Raji (cell line): ENCODE data around the gene MCOLN1.

Experiments
- POLR2A ChIP-seq: IDR thresholded peaks from 2 replicates; pipeline ENCODE4 v1.6.1; 2011; ENCODE audit warnings: low read depth, low read length, control low read depth; ENCODE audit not compliant: insufficient read depth

MCOLN1 gene

GRCh38 chr19:7558667-7559066, 36.2 kb downstream of the MCOLN1 start:
- TF ChIP-seq POLR2A, result no peak

GRCh38 chr19:7559102-7559501, 36.7 kb downstream of the MCOLN1 start:
- no peak for TF ChIP-seq POLR2A

DNA sequence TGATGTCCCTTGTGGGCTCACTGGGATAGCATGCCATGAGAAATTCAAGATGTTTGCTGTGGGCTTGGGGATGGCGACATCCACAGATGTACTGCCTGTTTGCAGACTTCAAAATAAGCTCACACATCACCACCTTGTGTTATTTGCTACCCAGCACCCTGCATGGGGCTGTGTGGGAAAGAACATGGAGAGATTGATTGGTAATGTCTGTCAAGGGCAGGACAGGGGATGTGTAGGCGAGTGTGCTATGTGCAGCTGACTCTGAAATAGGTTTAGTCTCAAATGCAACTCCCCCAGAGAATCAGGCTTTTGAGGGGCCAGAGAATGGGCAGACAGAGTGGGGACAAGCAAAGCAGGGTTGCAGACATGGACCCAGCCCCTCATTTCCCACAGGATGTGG, 37.8 kb downstream of the MCOLN1 start:
- TF ChIP-seq POLR2A, result no peak

GRCh38 chr19:7561325-7561724, 38.9 kb downstream of the MCOLN1 start:
- TF ChIP-seq POLR2A, result no peak

DNA sequence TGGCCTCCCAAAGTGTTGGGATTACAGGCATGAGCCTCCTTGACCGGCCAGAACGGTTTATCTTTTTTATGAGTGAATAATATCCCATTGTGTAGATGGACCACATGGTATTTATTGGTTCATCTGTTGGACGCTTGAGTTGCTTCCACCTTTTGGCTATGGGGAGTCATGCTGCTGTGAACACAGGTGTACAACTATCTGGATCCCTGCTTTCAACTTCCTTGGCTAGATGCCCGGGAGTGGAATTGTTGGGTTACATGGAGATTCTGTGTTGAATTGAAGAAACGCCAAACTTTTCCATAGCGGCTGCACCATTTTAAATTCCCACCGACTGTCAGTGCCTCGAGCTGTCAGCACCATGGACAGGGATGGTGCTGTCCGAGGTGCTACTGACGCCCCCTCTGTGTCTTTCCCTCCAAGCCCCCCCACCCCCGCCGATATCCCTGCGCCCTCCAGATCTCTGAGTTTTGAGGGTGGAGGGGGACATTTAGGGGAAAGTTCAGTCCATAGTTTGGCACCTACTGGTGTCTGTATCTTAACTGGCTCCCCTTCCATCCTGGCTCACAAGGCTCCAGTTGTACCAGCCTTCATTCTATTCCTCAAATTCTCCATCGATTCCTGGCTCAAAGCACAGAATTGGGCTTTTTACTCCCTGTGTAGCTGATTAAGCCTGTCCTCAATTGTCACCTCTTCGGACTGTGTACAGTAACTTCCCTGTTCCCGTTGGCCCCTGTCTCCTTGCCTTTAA, 40.4 kb downstream of the MCOLN1 start:
- TF ChIP-seq POLR2A, result no peak

GRCh38 chr19:7564866-7565265, 42.4 kb downstream of the MCOLN1 start:
- no peak for TF ChIP-seq POLR2A

- TF ChIP-seq POLR2A, result no peak
Measured at GRCh38 chr19:7565332-7565731, 42.9 kb downstream of the MCOLN1 start.

- TF ChIP-seq POLR2A, result no peak
Measured at GRCh38 chr19:7570761-7571160, 48.3 kb downstream of the MCOLN1 start.

GRCh38 chr19:7575434-7576040, 53.1 kb downstream of the MCOLN1 start:
- TF ChIP-seq POLR2A, result no peak

- TF ChIP-seq POLR2A, result no peak
Measured at GRCh38 chr19:7578127-7578526, 55.7 kb downstream of the MCOLN1 start.

- TF ChIP-seq POLR2A, result no peak
Measured at GRCh38 chr19:7579182-7579581, 56.8 kb downstream of the MCOLN1 start.

DNA sequence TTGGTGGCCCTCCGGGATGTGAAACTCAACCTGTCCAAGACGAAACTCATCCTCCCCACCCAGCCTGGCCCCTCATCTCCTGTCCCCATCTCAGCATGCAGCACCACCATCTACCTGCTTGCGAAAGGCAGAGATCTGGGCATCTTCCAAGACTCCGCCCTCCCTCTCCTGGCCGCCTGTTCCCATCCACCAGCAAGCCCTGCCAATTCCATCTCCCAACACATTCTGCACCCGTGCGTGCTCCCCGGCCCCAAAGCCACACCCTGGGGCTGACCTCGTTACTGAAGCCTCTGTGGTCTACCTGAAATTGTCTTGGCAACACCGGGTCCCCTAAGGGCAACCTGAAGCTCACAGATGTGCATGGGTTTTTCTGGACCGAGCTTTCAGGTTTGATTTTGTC, 60.0 kb downstream of the MCOLN1 start:
- no peak for TF ChIP-seq POLR2A
